Activated CD8-positive, alpha-beta memory T cell treated with anti-CD3 and anti-CD28 coated beads, Interleukin-2, amount 50 U/mL, for 1 hour (primary cell): ENCODE data around the gene SLK.

Experiments used
- DNase-seq: peaks from one replicate; pipeline ENCODE4 v3.0.0-alpha.2; 2020; ENCODE audit errors: extremely low read depth

SLK gene

GRCh38 chr10:103966671-103967447 is at the start of gene SLK:
TSS of gene SLK (plus strand) at chr10:103967140. CDS start at chr10:103967746, 606 bp downstream.
- DNase-seq, result peak; percentile 63

DNA sequence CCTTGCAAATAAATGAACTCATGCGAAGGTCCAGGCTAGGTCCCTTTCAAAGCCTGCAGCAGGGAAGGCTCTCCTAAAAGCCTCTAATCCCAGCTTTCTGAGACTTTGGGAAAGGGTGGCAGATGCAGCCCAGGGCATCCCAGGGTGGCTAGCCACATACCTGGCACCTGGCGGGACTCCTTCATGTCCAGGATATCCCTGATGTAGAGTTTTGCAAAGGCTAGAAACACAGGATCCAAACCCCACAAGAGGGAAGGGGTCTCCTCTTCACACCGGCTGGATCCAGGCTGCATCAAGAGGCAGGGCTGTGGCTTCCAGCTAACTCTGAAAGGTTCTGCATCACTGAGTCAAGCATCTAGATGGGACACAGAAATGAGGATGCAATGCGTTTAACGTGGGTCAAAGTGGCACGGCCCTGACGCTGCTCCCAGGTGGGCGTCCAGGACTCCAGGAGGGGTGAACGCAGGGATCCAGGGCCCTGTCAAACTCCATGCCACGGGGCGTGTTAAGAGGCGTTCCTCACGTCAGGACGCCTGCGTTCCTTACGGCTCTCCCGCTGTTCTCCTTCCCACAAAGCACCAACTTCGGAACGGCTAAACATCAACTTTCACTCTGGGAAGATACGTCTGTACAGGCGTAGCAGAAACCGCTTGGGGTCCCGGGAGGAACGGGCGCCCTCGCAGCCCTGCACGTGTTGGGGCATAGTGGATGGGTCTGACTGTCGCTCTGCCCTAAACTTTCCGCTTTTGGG is 49.5 kb upstream of the SLK start:
- no peak for DNase-seq

- peak; percentile 86 for DNase-seq
Measured at GRCh38 chr10:103918053-103918846, 48.7 kb upstream of the SLK start, which contains the start of gene STN1. TSS of gene STN1 (minus strand) at chr10:103918184. CDS start at chr10:103917594, 590 bp downstream.

DNA sequence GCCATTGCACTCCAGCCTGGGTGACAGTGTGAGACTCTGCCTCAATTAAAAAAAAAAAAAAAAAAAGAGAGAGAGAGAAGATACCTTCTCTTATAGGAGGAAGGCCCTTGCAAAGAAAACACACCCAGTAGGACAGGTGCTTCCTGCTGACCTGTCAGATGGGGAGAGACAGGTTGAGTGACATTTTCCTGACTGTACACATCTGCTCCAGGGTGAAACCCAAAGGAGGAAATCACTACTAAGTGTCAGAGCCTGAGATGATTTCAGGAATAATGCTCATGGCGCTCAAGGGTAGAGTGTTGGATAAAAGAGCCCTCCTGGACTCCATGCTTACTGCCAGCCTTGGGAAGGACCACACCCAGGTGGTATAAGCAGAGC is 47.3 kb upstream of the SLK start:
- no peak for DNase-seq

DNA sequence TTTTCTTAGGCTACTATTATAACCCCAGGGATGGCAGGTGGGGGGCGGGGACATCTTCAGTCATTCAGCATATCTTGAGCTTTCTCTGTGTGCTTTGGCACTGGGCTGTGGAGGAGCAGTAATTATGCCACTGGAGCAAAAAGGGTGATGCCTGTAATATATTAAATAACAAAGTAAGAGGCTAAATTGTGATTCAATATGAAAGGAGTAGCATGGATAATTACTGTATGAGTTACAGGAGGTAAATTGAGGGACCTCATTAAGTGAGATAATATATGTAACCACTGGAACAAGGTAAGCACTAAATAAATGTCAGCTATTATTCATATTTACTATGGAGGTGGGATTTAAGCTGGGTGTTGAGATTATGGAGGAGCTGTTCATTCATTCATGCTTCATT is 45.7 kb upstream of the SLK start:
- DNase-seq, result no peak

- no peak for DNase-seq
Measured at GRCh38 chr10:103921750-103922195, 45.2 kb upstream of the SLK start.

- DNase-seq, result no peak
Measured at GRCh38 chr10:103922659-103923058, 44.3 kb upstream of the SLK start.

GRCh38 chr10:103923502-103923901 is 43.4 kb upstream of the SLK start:
- DNase-seq, result no peak

GRCh38 chr10:103925591-103925990 is 41.3 kb upstream of the SLK start:
- no peak for DNase-seq

DNA sequence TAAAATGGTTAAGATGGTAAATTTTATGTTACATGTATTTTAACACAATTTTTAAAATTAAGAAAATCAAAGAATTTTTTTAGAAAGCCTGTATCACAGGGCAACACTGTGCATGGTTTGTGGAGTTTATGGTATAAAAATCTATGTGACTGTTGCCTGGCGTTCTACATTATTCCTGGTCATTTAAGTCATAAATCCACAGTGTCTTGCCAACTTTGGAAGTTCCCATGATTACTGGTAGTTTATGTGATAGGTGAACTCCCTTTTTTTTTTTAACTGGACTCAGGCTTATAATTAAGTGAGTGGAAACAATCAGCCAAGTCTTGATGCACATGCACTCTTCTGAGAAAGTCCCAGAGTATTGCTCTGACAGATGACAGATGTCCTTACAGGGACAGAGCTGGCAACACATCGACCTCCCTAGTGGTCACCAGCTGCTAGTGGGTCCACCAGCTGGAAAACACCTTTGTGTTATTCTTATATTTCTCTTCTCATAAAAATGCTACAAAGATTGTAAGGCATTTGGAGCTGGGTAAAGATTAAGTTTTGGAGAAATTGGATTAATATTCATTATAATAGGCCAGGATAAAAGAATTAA is 40.1 kb upstream of the SLK start:
- no peak for DNase-seq

GRCh38 chr10:103928784-103929183 is 38.2 kb upstream of the SLK start:
- no peak for DNase-seq

GRCh38 chr10:103929381-103929921 is 37.5 kb upstream of the SLK start:
- DNase-seq, result no peak

- no peak for DNase-seq
Measured at GRCh38 chr10:103930449-103930848, 36.5 kb upstream of the SLK start.

- DNase-seq, result no peak
Measured at GRCh38 chr10:103930881-103931280, 36.1 kb upstream of the SLK start.

DNA sequence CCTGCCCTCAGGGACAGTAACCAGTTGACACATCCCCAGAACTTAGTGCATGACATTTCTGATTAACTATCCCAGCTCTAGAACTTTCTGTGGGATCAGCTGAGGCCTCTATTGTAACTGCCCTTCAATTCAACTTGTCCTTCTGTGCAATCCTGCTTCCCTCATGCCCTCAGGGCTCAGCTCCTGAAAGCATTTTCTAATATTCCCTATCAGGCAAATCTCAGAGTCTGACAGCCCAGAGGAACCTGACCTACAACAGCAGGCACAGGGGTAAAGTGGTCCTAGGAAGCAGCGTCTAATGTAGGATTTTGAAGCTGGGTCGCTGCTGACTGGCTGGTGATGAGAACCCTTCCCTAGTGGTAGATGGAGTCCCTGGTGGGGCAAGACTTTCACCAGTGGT is 35.3 kb upstream of the SLK start:
- no peak for DNase-seq

DNA sequence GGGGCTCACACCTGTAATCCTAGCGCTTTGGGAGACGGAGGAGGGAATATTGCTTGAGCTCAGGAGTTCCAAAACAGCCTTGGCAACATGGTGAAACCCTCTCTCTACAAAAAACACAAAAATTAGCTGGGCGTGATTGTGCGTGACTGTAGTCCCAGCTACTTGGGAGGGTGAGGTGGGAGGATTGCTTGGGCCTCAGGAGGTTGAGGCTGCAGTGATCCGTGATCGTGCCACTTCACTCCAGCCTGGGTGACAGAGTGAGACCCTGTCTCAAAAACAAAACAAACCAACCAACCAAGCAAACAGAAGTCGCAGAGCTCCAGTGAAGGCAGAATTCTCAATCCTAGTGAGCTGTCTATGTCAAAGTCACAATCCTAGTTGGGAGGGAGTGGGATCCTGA is 34.7 kb upstream of the SLK start:
- no peak for DNase-seq

GRCh38 chr10:103932971-103933370 is 34.0 kb upstream of the SLK start:
- no peak for DNase-seq

- DNase-seq, result no peak
Measured at GRCh38 chr10:103933557-103934121, 33.3 kb upstream of the SLK start.

GRCh38 chr10:103934308-103934707 is 32.6 kb upstream of the SLK start:
- DNase-seq, result no peak

DNA sequence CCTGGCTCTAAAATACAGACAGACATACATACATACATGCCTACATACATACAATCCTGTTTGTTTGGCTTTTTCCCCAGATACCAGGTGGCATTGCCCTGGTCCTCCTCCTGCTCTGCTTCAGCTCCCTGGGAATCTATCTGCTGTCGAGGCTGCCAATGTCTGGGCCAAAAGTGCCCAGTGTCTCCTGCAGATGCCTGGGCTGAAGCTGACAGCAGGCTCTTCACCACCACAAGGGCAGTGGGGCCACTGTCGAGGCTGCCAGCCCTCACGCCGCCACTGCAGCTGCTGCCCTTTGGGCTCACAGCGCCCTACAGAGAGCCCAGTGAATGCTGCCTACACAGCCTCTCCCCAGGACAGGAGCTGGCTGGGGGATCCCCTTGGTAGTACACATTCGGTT is 30.9 kb upstream of the SLK start:
- DNase-seq, result no peak

GRCh38 chr10:103939522-103939921 is 27.4 kb upstream of the SLK start:
- no peak for DNase-seq
